IPS-18a (cell line): ENCODE results near the gene TRIM66.

Experiments
- H3K27ac ChIP-seq: one replicate; pipeline ENCODE4 v1.5.1; 2013; ENCODE audit warnings: low read length
- H3K27me3 ChIP-seq: one replicate; pipeline ENCODE4 v1.6.1; 2013; ENCODE audit warnings: mild to moderate bottlenecking, low read length; ENCODE audit not compliant: control insufficient read depth, insufficient read depth
- H3K36me3 ChIP-seq: one replicate; pipeline ENCODE4 v1.6.1; 2013; ENCODE audit warnings: low read depth, low read length; ENCODE audit not compliant: control insufficient read depth
- H3K4me1 ChIP-seq: one replicate; pipeline ENCODE4 v1.6.1; 2013; ENCODE audit warnings: low read depth, low read length; ENCODE audit not compliant: control insufficient read depth
- H3K4me3 ChIP-seq: one replicate; pipeline ENCODE4 v1.5.1; 2013; ENCODE audit warnings: low read length
- H3K9ac ChIP-seq: one replicate; pipeline ENCODE4 v1.6.1; 2013; ENCODE audit warnings: mild to moderate bottlenecking, low read length, moderate library complexity
- H3K9me3 ChIP-seq: one replicate; pipeline ENCODE4 v1.6.1; 2013; ENCODE audit warnings: low read depth, low read length; ENCODE audit not compliant: control insufficient read depth

Gene TRIM66

DNA sequence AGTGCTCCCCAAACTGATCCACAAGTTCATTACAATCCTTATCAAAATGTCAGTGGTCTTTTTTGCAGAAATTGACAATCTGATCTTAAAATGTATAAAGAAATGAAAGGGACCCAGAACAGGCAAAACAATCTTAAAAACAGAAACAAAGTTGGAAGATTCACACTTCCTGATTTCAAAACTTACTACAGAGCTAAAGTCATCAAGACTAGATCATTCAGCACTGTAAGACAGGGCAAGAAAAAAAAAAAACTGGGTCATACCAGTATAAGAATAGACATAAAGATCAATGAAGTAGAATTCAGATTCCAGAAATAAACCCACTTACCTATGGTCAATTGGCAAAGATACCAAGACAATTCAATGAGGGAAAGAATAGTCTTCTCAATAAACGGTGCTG lies 84.0 kb downstream of the TRIM66 start:
- H3K27me3 ChIP-seq: no peaks in the 10 kb centered on the region
- H3K9me3 ChIP-seq: no peaks in the 10 kb centered on the region
- H3K36me3 ChIP-seq: no peaks in the 10 kb centered on the region
- H3K4me1 ChIP-seq: peaks cover 6% of the 10 kb centered on the region
- H3K4me3 ChIP-seq: no peak overlapping the region
- no peak overlapping the region for H3K9ac ChIP-seq
- H3K27ac ChIP-seq: no peak overlapping the region

DNA sequence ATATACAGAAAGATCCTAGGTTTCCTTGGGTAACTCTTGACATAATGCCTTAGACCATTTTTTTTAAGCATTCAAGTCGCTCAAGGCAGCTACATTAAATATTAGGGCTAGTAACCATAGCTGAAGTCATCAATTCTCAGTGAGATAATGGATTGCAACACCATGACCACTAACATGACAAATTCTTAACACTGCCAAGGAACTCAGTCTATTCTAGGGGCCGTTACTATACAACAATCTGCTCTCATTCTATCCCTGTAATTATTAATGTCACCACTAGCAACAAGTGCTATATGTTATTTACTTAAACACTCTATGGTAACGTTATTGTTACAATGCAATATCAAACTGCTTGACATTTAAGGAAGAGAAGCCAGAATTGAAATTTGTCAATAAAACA lies 85.3 kb downstream of the TRIM66 start:
- H3K9ac ChIP-seq: no peak overlapping the region
- H3K4me1 ChIP-seq: peaks cover 6% of the 10 kb centered on the region
- H3K27me3 ChIP-seq: no peaks in the 10 kb centered on the region
- no peaks in the 10 kb centered on the region for H3K9me3 ChIP-seq
- no peak overlapping the region for H3K4me3 ChIP-seq
- no peaks in the 10 kb centered on the region for H3K36me3 ChIP-seq
- H3K27ac ChIP-seq: no peak overlapping the region

DNA sequence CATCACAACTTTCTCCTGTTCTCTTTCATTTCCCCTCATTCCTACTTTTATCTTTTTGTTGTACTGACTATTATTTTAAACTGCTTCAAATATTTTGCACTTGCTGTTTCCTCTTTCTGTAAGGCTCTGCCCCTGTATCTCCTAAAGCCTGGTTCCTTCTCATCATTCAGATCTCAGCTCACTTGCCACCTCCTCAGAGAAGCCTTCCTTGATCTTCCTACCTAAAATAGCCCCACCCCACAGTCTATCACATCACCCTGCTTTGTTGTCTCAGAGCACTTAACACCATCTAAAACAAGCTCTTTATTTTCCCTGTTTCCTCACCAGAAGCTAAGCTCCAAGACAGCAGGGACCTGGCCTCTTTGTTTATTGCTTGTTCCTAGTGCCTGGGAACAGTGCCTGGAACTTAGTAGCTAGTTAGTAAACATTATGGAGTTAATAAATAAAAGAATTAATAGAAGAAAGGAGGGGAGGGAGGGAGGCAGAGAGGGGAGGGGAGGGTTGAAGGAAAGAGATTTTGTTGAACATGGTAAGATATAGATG lies 85.9 kb downstream of the TRIM66 start:
- Histone ChIP-seq H3K9ac (no peak overlapping the region), H3K36me3 (no peaks in the 10 kb centered on the region), H3K27me3 (no peaks in the 10 kb centered on the region), H3K9me3 (no peaks in the 10 kb centered on the region), H3K4me1 (peaks cover 6% of the 10 kb centered on the region), H3K27ac (no peak overlapping the region), H3K4me3 (no peak overlapping the region)

DNA sequence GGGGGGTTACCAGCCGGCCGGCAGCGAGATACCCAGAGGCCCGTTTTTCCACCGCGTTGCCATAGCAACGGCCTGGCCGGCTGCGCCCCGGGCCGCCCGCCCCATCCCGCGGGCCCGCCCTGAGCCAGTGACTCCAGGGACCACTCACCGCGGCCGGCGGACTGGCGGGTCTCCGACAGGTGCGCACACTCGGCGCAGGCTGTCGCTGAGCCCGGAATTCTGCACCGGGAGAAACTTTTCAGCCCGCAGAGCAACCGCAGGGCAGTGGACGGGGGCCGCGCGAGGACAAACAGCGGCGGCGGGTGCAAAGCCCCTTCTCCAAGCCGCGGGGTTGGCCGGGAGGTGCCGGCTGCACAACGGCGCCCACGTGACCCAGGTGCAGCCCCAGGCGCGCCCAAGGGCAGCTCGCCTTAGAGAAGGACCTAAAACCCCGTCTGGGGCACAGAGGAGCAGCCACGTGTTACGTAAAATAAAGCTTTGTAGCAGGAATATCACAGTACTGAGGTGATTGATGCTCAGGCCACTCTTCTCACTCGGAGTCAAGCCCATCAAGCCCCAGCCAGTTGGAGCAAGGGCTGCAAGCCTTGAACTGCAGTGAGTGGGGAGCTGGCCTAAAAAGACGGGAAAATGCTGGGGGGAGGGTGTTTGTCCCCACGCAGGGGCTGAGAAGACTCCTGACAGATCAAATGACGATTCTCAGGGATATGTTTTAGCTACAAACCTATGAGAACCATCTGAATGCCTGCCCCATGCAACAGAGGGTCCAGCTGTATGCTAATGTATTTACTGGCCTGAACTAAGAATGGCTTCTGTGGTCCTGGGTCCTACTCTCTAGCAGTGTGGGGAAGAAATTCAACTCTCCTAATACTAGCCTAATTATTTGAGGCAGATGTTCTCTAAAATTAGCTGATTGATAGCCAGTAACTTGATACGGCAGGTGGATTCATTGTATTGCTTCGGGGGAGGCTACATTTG lies 88.2 kb downstream of the TRIM66 start, which contains the start of gene STK33:
STK33 (minus strand) TSS at position 294 of the 975 bp plus-strand sequence. CDS start 119,323 bp downstream, outside the sequence.
- Histone ChIP-seq H3K27ac (peak within 1 kb of the TSS; percentile 46), H3K9ac (peak within 1 kb of the TSS; percentile 88), H3K27me3 (no peaks in the 10 kb centered on the region), H3K4me1 (peaks cover 6% of the 10 kb centered on the region), H3K36me3 (no peaks in the 10 kb centered on the region), H3K4me3 (peak within 1 kb of the TSS; percentile 72), H3K9me3 (no peaks in the 10 kb centered on the region)

DNA sequence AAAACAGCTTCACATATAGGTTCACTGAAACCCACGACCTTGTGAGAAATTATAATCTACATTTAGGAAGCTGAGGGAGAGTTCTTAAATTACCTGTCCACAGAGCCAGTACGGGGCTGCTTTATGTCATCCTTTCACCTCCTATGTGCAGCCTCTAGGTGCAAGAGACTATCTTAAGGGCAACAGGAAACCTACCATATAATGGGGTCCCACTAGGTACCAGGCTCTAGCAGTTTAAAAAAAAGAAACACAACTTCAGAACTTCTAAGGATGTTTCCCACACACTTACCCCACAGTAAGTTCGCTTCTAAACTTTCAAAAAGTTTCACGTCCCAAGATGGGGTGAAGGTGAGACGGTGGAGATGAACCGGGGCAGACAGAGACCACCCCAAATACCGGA lies 89.0 kb downstream of the TRIM66 start:
- H3K9ac ChIP-seq: peak overlapping the region; percentile 88
- H3K36me3 ChIP-seq: no peaks in the 10 kb centered on the region
- peak overlapping the region; percentile 72 for H3K4me3 ChIP-seq
- H3K4me1 ChIP-seq: peaks cover 6% of the 10 kb centered on the region
- H3K9me3 ChIP-seq: no peaks in the 10 kb centered on the region
- H3K27ac ChIP-seq: no peak overlapping the region
- H3K27me3 ChIP-seq: no peaks in the 10 kb centered on the region

DNA sequence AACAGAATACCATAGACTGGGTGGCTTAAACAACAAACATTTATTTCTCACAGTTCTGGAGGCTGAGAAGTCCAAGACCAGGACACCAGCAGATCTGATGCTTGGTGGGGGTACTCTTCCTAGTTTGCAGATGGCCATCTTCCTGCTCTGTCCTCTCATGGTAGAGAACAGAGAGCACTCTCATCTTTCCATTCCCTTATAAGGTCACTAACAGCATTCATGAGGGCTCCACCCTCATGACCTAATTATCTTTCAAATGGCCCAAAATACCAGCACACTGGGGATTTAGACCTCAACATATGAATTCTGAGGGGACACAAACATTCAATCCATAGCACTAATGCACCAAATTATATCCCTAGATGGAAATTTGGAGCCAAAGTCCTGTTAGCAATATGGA lies 94.5 kb downstream of the TRIM66 start:
- Histone ChIP-seq H3K36me3 (no peaks in the 10 kb centered on the region), H3K4me3 (no peak overlapping the region), H3K9ac (no peak overlapping the region), H3K27ac (no peak overlapping the region), H3K9me3 (no peaks in the 10 kb centered on the region), H3K4me1 (no peaks in the 10 kb centered on the region), H3K27me3 (no peaks in the 10 kb centered on the region)

DNA sequence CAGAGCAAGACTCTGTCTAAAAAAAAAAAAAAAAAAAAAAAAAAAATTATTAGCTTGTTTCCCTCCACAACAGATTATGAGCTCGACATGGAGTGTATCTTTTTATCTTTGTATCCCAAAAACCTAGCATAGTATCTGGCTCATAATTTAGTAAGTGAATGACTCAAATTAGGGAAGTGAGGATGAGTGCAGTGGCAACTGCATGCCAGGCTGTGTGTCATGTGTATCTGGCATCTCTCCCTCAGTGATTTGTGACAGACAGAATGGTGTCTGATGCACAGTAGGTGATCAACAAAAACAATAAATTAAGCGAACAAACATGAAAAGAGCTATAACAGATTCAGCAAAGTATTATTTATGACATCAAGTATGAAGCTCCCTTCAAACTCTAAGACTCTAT lies 95.7 kb downstream of the TRIM66 start:
- Histone ChIP-seq H3K27ac (no peak overlapping the region), H3K36me3 (no peaks in the 10 kb centered on the region), H3K9ac (no peak overlapping the region), H3K9me3 (no peaks in the 10 kb centered on the region), H3K27me3 (no peaks in the 10 kb centered on the region), H3K4me3 (no peak overlapping the region), H3K4me1 (no peaks in the 10 kb centered on the region)

DNA sequence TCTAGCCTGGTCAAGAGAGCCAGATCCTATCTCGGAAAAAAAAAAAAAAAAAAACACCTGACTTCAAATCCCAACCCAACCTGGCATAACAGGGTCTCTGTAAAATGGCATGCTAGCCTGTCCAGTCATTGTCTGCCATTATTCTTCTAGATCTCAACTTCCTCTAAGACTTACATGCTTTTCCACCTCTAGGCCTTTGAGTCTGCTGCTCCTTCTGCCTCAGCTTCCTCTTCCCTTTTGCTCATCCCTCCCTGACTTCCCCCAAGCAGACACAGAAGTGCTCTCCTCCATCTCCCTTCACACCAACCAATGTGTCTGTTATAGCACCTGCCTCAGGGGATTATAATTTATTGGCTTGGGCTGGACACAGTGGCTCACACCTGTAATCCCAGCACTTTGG lies 96.3 kb downstream of the TRIM66 start:
- Histone ChIP-seq H3K4me1 (no peaks in the 10 kb centered on the region), H3K27me3 (no peaks in the 10 kb centered on the region), H3K9ac (no peak overlapping the region), H3K27ac (no peak overlapping the region), H3K4me3 (no peak overlapping the region), H3K9me3 (no peaks in the 10 kb centered on the region), H3K36me3 (no peaks in the 10 kb centered on the region)

DNA sequence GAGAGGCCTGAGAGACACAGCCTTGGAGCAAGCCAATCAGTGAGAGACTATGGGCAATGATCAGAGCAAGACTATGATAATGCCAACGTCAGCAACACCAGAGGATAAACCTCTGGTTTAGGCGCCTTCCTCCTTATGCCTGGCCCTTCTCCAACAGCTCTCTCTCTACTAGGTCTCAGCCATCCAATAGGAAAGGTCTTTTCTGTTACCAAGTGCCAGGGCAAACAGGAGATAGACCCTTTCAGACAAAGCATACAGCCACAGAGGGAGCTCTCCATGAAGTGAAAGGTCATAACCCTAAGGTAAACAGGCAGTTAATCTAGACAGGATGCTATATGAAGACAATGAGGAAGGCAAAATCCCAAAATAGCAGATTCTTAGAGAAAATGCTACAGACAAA lies 98.0 kb downstream of the TRIM66 start:
- Histone ChIP-seq H3K9me3 (no peaks in the 10 kb centered on the region), H3K4me1 (no peaks in the 10 kb centered on the region), H3K27me3 (no peaks in the 10 kb centered on the region), H3K9ac (no peak overlapping the region), H3K4me3 (no peak overlapping the region), H3K36me3 (no peaks in the 10 kb centered on the region), H3K27ac (no peak overlapping the region)

DNA sequence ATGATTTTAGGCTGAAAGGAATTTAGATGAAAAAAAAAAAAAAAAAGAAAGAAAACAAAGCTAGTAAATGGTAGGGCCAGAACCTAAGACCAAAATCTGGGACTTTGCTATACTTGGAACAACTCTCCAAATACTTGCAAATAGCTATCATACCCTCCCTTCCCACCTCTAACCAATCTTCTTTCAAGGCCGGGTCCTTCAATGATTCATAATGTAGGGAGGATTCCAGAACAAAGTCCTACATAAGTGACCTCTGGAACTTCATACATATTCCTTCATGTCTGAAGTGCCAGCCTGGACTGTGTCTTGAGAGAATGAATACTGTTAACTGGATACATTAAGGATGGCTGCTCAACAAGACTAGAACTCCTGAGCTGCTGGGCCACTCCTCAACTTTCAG lies 98.4 kb downstream of the TRIM66 start:
- H3K27me3 ChIP-seq: no peaks in the 10 kb centered on the region
- no peaks in the 10 kb centered on the region for H3K4me1 ChIP-seq
- no peak overlapping the region for H3K4me3 ChIP-seq
- no peaks in the 10 kb centered on the region for H3K9me3 ChIP-seq
- H3K9ac ChIP-seq: no peak overlapping the region
- no peaks in the 10 kb centered on the region for H3K36me3 ChIP-seq
- no peak overlapping the region for H3K27ac ChIP-seq

DNA sequence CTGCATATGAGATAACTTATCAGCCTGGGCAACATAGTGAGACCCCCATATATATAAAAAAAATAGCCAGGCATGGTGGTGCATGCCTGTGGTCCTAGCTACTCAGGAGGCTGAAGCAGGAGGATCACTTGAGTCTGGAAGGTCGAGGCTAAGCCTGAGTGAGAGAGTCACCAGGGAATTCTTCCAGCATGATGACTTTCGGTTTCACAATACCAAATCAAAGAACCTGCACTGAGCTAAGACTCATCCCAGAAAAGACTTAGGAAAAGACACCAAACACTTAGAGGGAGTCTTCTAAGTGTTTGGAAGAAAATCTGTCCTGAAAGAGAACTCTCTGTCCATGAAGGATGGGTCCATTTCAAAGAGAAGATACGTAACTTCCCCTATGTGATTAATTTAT lies 101.2 kb downstream of the TRIM66 start:
- Histone ChIP-seq H3K9ac (no peak overlapping the region), H3K36me3 (no peaks in the 10 kb centered on the region), H3K4me1 (no peaks in the 10 kb centered on the region), H3K9me3 (no peaks in the 10 kb centered on the region), H3K27ac (no peak overlapping the region), H3K4me3 (no peak overlapping the region), H3K27me3 (no peaks in the 10 kb centered on the region)
